H9 (cell line): Measurements from ENCODE around the gene KRTAP1-5. TPM values are rescaled to one million over a fixed set of nuclear protein-coding genes. Genes with fewer than 3 reads are reported as not detected.

Source experiments
- DNase-seq: peaks from one replicate; pipeline ENCODE4 v3.0.0-alpha.2; 2017
- H2AFZ ChIP-seq: one replicate; pipeline ENCODE4 v1.6.1; 2013; ENCODE audit warnings: mild to moderate bottlenecking, low read length, control low read depth, moderate library complexity
- H2AK5ac ChIP-seq: 2 replicates; pipeline ENCODE4 v1.6.1; 2013; ENCODE audit warnings: low read length, control low read depth, mixed read lengths; ENCODE audit not compliant: insufficient read length
- H2BK120ac ChIP-seq: one replicate; pipeline ENCODE4 v1.6.1; 2013; ENCODE audit warnings: low read depth, mild to moderate bottlenecking, low read length, control low read depth, inconsistent platforms; ENCODE audit not compliant: poor library complexity, severe bottlenecking
- H2BK12ac ChIP-seq: 2 replicates; pipeline ENCODE4 v1.6.1; 2013; ENCODE audit warnings: low read length, control low read depth, mixed read lengths, low read depth; ENCODE audit not compliant: insufficient read length
- H2BK15ac ChIP-seq: 2 replicates; pipeline ENCODE4 v1.6.1; 2013; ENCODE audit warnings: low read depth, low read length, control low read depth
- H2BK20ac ChIP-seq: one replicate; pipeline ENCODE4 v1.6.1; 2013; ENCODE audit warnings: low read depth, mild to moderate bottlenecking, low read length, control low read depth, inconsistent platforms; ENCODE audit not compliant: poor library complexity, severe bottlenecking
- H2BK5ac ChIP-seq: 2 replicates; pipeline ENCODE4 v1.6.1; 2013; ENCODE audit warnings: low read length, control low read depth, mixed read lengths; ENCODE audit not compliant: insufficient read length
- H3K14ac ChIP-seq: 2 replicates; pipeline ENCODE4 v1.6.1; 2013; ENCODE audit warnings: low read length, control low read depth; ENCODE audit not compliant: insufficient read depth
- H3K18ac ChIP-seq: 2 replicates; pipeline ENCODE4 v1.6.1; 2013; ENCODE audit warnings: low read depth, mild to moderate bottlenecking, mixed read lengths, low read length, control low read depth; ENCODE audit not compliant: insufficient read length
- H3K23ac ChIP-seq: 2 replicates; pipeline ENCODE4 v1.6.1; 2013; ENCODE audit warnings: low read length, control low read depth, mixed read lengths, low read depth; ENCODE audit not compliant: insufficient read length
- H3K23me2 ChIP-seq: 2 replicates; pipeline ENCODE4 v1.6.1; 2013; ENCODE audit warnings: low read depth, mild to moderate bottlenecking, mixed read lengths, low read length, control low read depth; ENCODE audit not compliant: insufficient read length, poor library complexity, severe bottlenecking
- H3K27ac ChIP-seq: 2 replicates; pipeline ENCODE4 v1.5.1; 2013; ENCODE audit warnings: low read length, control low read depth, mixed read lengths, low read depth; ENCODE audit not compliant: insufficient read length
- H3K27me3 ChIP-seq: 2 replicates; pipeline ENCODE4 v1.6.1; 2013; ENCODE audit warnings: low read length, control low read depth, inconsistent platforms; ENCODE audit not compliant: insufficient read depth
- H3K4ac ChIP-seq: 2 replicates; pipeline ENCODE4 v1.6.1; 2013; ENCODE audit warnings: low read depth, mild to moderate bottlenecking, control low read depth, inconsistent platforms, low read length, moderate library complexity
- H3K4me1 ChIP-seq: 2 replicates; pipeline ENCODE4 v1.6.1; 2013; ENCODE audit warnings: low read length, control low read depth, inconsistent platforms; ENCODE audit not compliant: insufficient read depth
- H3K4me2 ChIP-seq: 2 replicates; pipeline ENCODE4 v1.6.1; 2013; ENCODE audit warnings: low read length, control low read depth, mixed read lengths; ENCODE audit not compliant: insufficient read length, insufficient read depth
- H3K56ac ChIP-seq: 2 replicates; pipeline ENCODE4 v1.6.1; 2013; ENCODE audit warnings: low read depth, mild to moderate bottlenecking, mixed read lengths, low read length, control low read depth; ENCODE audit not compliant: insufficient read length
- H3K79me1 ChIP-seq: 2 replicates; pipeline ENCODE4 v1.6.1; 2013; ENCODE audit warnings: low read depth, mild to moderate bottlenecking, moderate library complexity, low read length, control low read depth, inconsistent platforms; ENCODE audit not compliant: insufficient read depth, poor library complexity, severe bottlenecking
- H3K79me2 ChIP-seq: 2 replicates; pipeline ENCODE4 v1.6.1; 2013; ENCODE audit warnings: low read length, control low read depth, inconsistent platforms; ENCODE audit not compliant: insufficient read depth
- H3K9ac ChIP-seq: 2 replicates; pipeline ENCODE4 v1.6.1; 2013; ENCODE audit warnings: low read length, control low read depth, mixed read lengths; ENCODE audit not compliant: insufficient read length; ENCODE audit errors: extremely low read depth
- H3K9me3 ChIP-seq: one replicate; pipeline ENCODE4 v1.6.1; 2013; ENCODE audit warnings: low read depth, low read length, inconsistent platforms; ENCODE audit not compliant: control insufficient read depth
- H3T11ph ChIP-seq: one replicate; pipeline ENCODE4 v1.6.1; 2013; ENCODE audit warnings: mild to moderate bottlenecking, low read length, control low read depth, inconsistent platforms
- H4K20me1 ChIP-seq: one replicate; pipeline ENCODE4 v1.6.1; 2013; ENCODE audit not compliant: control insufficient read depth, insufficient read length, insufficient read depth
- H4K5ac ChIP-seq: 2 replicates; pipeline ENCODE4 v1.6.1; 2013; ENCODE audit warnings: low read depth, mild to moderate bottlenecking, mixed read lengths, low read length, control low read depth; ENCODE audit not compliant: insufficient read length
- H4K8ac ChIP-seq: replicated peaks from 2 replicates; pipeline ENCODE4 v1.6.1; 2013; ENCODE audit warnings: low read length, control low read depth, mixed read lengths, low read depth; ENCODE audit not compliant: insufficient read length
- H4K91ac ChIP-seq: 2 replicates; pipeline ENCODE4 v1.6.1; 2013; ENCODE audit warnings: low read depth, mild to moderate bottlenecking, moderate library complexity, mixed read lengths, low read length, control low read depth; ENCODE audit not compliant: insufficient read length
- H3K27ac Mint-ChIP-seq, 3 experiments: 2 replicates in 2 of 3; 3 replicates in 1 of 3; pipeline ENCODE4 v1.8.0; 2020 to 2021; ENCODE audit warnings: mixed read lengths in 3 of 3, mild to moderate bottlenecking in 1 of 3, moderate library complexity in 1 of 3
- H3K27me3 Mint-ChIP-seq: 2 replicates; pipeline ENCODE4 v1.8.0; 2021; ENCODE audit warnings: low read depth, mild to moderate bottlenecking, moderate library complexity, mixed read lengths
- H3K36me3 Mint-ChIP-seq, 3 experiments: 2 replicates in 2 of 3; 3 replicates in 1 of 3; pipeline ENCODE4 v1.8.0; 2020 to 2021; ENCODE audit warnings: low read depth in 3 of 3, mixed read lengths in 3 of 3; ENCODE audit not compliant: insufficient read depth in 1 of 3
- H3K4me1 Mint-ChIP-seq, 2 experiments: 2 replicates each; pipeline ENCODE4 v1.8.0; 2020; ENCODE audit warnings: mixed read lengths in 2 of 2
- H3K4me3 Mint-ChIP-seq, 2 experiments: 2 replicates in 1 of 2; 3 replicates in 1 of 2; pipeline ENCODE4 v1.8.0; 2020 to 2021; ENCODE audit warnings: mild to moderate bottlenecking in 2 of 2, mixed read lengths in 2 of 2, moderate library complexity in 1 of 2
- H3K9me3 Mint-ChIP-seq, 2 experiments: 2 replicates in 1 of 2; 3 replicates in 1 of 2; pipeline ENCODE4 v1.8.0; 2020; ENCODE audit warnings: mild to moderate bottlenecking in 2 of 2, mixed read lengths in 2 of 2, moderate library complexity in 1 of 2
- WGBS: extraction: QIAGEN DNeasy Blood & Tissue Kit; methylation state at CpG from one replicate; pipeline ENCODE4 v1.1.7; 2013; ENCODE audit warnings: missing lambda C conversion rate, low lambda C conversion rate, mixed read lengths; ENCODE audit not compliant: insufficient read length; ENCODE audit errors: extremely low coverage; 5-methylcytosine and 5-hydroxymethylcytosine counted together
- total RNA-seq: library from RNA; stranded (reverse); gene quantifications from 2 replicates; pipeline ENCODE4 v1.2.1, GENCODE V29; 2021
- TF ChIP-seq, protein P1 (sequence below): fragments of 200-600 bp; sonication (generic); conservative IDR thresholded peaks from 3 replicates; pipeline ENCODE4 v1.8.0; 2021; ENCODE audit warnings: antibody characterized with exemption, mild to moderate bottlenecking

KRTAP1-5 gene
- total RNA-seq, 1 experiment from 2014 or later, result not detected

DNA sequence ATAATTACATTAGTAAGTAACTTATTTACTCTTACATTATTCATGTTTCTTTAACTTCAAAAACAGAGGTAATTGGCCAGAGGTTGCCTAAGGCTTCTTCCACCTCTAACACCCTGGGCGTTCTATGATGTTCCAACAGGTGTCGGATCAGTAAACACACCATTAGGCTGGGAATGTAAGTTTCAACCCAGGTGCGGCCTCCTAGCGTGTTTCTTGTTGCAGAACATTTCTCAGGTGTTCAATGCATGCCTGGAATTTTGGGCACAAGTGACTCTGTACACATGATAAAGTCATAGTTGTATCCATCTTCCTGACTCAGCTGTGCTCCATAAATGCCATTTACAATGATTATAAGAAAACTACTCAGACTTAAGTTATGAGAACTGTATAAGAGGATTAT lies 27.0 kb upstream of the KRTAP1-5 start:
- H3K79me2 ChIP-seq, result no peaks in the 10 kb centered on the region
- TF ChIP-seq, protein P1, sequence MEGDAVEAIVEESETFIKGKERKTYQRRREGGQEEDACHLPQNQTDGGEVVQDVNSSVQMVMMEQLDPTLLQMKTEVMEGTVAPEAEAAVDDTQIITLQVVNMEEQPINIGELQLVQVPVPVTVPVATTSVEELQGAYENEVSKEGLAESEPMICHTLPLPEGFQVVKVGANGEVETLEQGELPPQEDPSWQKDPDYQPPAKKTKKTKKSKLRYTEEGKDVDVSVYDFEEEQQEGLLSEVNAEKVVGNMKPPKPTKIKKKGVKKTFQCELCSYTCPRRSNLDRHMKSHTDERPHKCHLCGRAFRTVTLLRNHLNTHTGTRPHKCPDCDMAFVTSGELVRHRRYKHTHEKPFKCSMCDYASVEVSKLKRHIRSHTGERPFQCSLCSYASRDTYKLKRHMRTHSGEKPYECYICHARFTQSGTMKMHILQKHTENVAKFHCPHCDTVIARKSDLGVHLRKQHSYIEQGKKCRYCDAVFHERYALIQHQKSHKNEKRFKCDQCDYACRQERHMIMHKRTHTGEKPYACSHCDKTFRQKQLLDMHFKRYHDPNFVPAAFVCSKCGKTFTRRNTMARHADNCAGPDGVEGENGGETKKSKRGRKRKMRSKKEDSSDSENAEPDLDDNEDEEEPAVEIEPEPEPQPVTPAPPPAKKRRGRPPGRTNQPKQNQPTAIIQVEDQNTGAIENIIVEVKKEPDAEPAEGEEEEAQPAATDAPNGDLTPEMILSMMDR, result no peak
- H2BK15ac ChIP-seq, result no peak overlapping the region
- no peak overlapping the region for H3K14ac ChIP-seq
- peaks cover 0 to 6% of the 10 kb centered on the region in 2 experiments; a peak in 2 of 5 replicates for H3K9me3 Mint-ChIP-seq
- no peak overlapping the region for H3K18ac ChIP-seq
- no peak overlapping the region for H3K9ac ChIP-seq
- H3K4me1 ChIP-seq, result no peaks in the 10 kb centered on the region
- no peak overlapping the region for H4K91ac ChIP-seq
- no peak overlapping the region for H4K8ac ChIP-seq
- H3K56ac ChIP-seq, result no peak overlapping the region
- no peaks in the 10 kb centered on the region for H3K9me3 ChIP-seq
- H3K4me2 ChIP-seq, result no peak overlapping the region
- no peak overlapping the region for H3K4ac ChIP-seq
- H3K27ac Mint-ChIP-seq, result no peak overlapping the region
- H3K27ac ChIP-seq, result no peak overlapping the region
- no CpG with 5 or more reads among the region's 4 CpGs for WGBS
- no peaks in the 10 kb centered on the region for H4K20me1 ChIP-seq
- H3K27me3 ChIP-seq, result no peaks in the 10 kb centered on the region
- no peak overlapping the region for H2BK5ac ChIP-seq
- no peak overlapping the region for H3T11ph ChIP-seq
- H2AK5ac ChIP-seq, result no peak overlapping the region
- no peak overlapping the region for H3K23ac ChIP-seq
- no peaks in the 10 kb centered on the region for H3K27me3 Mint-ChIP-seq
- H4K5ac ChIP-seq, result no peak overlapping the region
- no peak overlapping the region for H2BK12ac ChIP-seq
- H2AFZ ChIP-seq, result no peak overlapping the region
- H3K4me1 Mint-ChIP-seq, result peaks cover 11% of the 10 kb centered on the region in 2 experiments
- H3K79me1 ChIP-seq, result no peaks in the 10 kb centered on the region
- no peak for DNase-seq
- H3K23me2 ChIP-seq, result no peaks in the 10 kb centered on the region
- no peak overlapping the region for H2BK20ac ChIP-seq
- no peaks in the 10 kb centered on the region; a peak in 1 of 7 replicates for H3K36me3 Mint-ChIP-seq
- H3K4me3 Mint-ChIP-seq, result no peak overlapping the region
- no peak overlapping the region for H2BK120ac ChIP-seq
